Anterior cingulate cortex (tissue), 58 donors: ENCODE results near the gene FEV.
A peak's percentile ranks its signal among the peaks of the same experiment; 100 is the strongest.

Experiments used
- DNase-seq, 58 donors: peaks; one replicate each; lab custom pipeline; 2025; lab: John Stamatoyannopoulos, UW

Gene FEV

DNA sequence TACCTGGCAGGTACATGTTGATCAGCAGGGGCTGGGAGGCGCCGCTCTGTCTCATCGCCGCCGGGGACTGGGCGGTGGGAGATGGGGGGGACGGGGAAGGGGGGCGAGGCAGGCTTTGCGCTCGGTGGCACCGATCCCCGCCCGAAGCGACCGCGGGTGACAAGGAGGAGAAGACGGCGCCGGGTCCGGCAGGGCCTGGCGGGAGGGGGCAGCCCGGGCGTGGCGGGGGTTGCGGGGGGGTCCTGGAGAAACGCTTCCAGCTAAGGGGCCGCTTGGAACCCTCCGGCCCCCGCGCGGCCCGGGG lies at the start of gene FEV:
Gene FEV, minus strand, starts transcription at position 164 of the 304 bp plus-strand sequence. Its CDS starts 109 bp downstream, at position 55.
- DNase-seq, result no peak

DNA sequence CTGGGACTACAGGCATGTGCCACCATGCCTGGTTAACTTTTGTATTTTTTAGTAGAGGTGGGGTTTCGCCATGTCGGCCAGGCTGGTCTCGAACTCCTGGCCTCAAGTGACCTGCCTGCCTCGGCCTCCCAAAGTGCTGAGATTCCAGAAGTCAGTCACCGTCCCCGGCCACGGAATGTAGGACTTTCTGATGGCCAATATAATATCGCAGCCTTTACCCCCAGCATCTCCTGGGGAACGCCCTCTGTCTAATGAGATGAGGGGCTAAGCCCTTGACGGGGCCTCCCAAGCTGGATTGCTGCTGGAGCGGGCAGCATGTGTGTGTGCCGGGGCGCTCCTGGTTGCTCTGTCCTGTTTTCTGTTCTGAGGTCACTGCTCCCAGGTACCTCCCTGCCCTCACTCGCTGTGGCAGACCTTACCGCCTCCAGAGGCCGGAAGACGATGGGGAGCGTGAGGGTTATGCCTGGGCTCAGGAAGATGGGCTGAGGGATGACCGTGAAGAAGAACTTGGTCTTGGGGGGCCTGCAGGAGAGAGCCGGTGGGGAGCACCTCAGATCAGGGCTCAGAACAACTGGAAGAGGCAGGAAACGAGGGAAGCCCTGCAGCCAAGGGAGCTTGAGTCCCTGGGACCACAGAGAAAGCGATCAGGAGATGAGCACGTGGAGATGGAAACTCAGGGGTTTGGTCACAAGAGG lies 47.2 kb upstream of the FEV start:
- no peak for DNase-seq

DNA sequence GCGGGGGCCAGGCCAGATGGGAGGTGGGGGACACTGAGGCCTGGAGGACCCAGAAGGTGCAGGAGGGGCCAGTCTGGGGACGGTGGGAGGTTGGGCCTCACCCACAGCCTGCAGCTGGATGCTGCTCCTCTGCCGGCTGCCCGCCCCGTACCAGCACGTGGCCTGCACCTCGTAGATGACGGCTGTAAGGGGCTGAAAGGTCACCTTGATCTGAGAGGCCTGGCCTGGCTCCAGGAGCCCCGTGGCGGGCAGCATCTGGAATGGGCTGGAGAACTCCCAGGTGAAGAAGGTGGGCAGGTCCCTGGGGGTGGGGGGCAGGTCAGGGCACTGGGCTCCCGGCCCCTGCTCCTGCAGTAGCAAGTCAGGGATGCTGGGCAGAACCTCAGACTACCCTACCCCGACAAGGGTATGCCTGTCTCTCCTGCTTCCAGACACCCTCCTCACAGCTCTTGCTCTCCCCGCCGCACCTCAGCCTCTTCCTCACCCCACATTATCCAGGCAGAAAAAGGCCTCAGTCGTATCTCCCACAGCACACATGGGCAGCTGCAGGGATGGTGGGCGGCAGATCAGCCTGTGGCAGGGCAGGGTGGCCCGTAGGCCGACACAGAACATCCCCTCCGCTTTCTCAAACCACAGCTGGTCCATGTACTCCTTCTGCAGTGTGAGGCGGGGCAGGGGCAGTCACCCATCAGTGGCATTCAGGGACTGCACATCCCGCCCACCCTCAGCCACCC lies 46.2 kb upstream of the FEV start:
- DNase-seq, result no peak

DNA sequence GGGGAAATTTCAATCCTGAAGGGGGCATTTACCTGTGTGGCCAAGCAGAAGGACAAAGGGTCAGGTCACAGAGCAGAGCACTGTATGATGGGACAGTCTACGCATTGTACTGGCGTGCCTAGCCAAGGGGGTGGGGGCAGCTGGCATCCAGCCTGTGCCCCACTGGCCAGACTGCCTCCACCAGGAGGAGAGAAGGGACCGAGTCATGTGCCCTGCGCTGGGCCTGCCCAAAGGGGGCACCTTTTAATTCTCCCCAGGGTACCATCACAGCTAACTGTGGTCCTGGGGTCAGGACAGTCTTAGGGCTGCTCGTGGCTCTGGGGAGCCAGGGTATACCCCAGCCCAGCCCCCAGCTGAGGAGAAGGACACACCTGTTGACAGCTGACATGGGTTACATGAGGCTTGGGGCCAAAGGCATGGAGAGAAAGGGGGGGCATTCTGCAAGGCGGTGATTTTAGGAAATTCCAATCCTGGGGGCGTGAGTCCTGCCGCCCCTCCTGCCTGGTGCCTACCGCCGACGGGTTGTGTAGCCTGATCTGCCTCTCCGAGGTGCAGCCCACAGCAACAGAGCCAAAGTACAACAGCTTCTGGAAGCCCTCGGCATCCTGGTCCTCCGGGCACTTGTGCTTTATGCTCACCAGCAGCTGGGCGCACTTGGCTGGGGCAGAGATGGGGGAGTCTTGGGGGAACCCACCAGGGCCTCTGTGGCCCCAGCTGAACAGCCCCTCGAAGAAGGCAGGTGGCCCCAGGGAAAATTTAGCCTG lies 45.4 kb upstream of the FEV start:
- no peak for DNase-seq

DNA sequence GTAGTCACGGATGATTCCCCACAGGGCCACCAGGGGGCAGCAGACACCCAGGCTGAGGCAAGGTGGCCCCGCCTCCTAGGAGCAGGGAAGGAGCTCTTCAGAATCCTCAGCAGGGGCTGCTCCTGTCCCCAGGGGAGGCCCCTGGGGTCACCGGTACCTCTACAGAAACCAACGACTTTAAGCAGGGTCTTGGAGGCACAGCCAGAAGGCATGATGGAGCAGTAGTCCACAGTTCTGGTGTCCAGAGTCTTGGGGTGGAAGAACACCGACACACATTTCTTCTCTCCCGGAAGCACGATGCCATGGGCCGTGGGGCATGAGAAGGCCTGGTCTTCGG lies 44.8 kb upstream of the FEV start:
- DNase-seq, result peak in 55 of 58 donors; percentile 27 to 91 (median 67)

DNA sequence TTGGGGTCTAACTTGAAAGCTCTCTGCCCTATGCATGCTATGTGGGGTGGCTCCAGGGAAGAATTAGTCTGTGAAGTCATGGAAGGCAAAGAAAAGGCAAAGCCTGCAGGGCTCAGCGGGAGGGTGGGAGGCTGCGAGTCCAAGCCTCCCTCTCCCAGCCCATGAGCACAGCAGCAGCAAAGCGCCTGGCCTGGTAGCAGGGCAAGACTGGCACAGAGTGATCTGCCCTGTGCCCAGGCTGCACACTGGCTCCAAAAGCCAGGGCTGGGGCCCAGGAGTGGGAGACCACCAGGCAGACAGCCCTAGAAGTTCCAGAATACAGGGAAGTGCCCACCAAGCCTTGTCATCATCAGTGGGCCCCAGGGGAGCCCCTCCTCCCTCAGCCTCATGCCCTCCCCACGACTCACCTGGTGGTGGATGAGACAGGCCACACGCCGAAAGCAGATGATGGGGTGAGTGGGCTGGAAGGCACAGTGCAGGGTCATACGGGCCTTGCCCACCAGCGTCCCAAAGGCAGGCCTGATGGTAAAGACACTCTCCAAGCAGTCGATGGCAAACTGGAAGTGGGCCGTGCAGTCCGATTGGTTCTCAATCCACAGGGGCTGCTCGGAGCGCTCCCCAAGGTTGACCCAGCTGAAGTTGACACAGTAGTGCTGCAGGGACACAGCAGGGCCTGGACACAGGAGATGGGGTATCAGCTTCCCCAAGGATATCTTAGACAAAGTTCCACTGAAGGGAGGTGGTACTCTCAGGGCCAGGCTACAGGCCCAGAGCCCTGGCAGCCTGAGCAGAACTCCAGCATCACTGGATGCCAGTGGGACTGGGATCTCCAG lies 44.2 kb upstream of the FEV start:
- peak in 1 of 58 donors; percentile 7 for DNase-seq

DNA sequence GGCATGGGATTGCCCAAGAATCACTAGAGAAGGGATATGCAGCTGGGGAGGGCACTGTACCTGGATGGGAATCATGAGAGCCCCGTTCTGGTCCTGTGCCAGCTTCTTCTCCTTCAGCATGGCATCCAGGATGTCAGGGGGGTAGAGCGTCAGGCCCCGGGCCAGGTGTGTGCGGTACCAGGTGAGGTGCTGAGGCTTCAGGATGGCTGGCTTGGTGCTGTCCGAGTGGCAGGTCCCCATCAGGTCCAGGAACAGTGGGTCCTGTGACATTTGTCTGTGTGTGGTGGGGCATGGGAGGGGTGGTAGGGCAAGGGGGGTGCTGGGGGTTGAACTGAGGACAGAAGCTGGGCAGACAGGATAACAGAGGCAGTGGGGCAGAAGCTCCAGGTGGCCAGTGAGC lies 43.2 kb upstream of the FEV start:
- no peak for DNase-seq

DNA sequence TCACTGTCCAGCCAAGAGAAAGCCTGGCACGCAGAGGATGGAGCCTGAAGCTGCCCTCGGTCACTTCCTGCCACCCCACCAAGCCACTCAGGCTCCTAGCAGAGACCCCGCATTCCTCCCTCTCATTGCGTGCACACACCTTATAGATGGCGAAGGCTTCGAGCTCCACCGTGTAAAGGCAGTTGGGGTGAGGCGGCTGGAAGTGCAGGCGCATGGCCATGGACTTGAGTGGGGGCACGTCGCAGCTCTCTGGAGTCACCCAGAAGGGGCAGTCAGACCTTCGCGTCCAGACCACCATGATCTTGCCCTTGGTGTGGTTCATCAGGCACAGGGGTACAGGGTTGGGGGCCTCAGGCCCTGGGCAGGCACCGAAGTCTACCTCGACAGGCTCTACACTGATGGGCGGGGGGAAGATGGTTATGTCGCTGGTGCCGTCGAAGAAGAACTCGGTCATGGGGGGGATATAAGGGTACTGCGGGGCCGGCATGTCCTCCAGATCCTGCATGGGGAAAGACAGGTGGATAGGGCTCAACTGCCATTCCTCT lies 42.6 kb upstream of the FEV start:
- no peak for DNase-seq

DNA sequence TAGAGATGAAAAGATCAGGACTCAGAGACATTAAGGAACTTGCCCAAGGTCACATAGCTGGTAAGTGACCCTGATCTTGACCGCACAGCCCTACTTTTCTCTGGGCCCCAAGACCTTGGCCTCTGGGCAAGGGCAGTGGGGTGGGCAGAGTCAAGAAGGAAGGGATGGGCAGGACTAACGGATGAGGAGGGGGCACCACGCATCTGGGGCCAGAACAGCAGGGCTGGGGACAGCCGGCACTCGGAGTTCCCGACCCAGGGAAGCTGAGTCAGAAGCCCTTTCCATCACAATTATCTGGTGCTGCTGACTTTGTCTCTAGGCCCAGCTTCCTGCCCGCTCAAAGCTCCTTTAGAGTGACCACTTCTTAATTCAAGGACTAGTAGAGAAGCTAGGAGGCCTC lies 42.0 kb upstream of the FEV start:
- no peak for DNase-seq

DNA sequence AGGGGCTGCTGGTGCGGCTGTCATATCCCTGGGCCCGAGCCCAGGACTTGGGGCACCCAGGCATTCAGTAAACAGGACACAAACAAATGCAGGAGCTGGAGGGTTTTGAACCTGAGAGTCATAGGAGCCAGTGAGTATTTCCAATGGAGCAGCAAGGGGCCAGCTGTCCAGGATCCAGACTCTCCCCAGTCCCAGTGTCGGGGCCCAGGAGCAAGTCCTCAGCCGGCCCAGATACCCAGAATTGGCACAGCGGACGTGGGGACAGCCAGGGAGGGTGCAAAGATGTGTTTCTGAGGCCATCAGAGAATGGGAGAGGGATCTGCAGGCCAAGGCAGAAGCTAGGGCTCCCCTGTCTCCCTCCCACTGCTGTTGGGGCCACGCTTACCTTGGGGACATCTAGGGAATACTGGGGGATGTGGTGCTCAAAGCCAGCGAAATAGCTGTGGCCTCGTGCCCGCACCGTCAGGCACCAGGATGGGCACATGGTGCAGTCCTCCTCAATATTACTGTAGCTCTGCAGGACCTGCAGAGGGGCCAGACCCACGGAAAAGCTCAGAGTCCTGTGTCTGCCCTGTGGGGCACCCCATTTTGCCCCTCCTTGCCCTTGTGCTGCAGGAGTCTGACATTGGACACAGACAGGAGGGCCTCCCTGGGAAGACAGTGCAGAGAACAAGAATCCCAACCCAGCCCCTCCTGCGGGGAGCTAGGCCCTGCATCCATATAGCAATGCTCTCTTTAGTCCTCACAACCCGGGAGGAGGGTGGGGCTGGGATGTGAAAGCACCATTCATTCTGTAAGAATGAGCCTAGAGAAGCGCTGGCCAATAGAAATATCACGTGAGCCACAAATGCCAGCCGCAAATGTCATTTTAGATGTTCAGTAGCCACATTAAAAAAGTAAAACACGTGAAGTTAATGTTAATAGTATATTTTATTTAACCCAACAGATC lies 40.9 kb upstream of the FEV start:
- peak in 49 of 58 donors; percentile 4 to 89 (median 62) for DNase-seq

DNA sequence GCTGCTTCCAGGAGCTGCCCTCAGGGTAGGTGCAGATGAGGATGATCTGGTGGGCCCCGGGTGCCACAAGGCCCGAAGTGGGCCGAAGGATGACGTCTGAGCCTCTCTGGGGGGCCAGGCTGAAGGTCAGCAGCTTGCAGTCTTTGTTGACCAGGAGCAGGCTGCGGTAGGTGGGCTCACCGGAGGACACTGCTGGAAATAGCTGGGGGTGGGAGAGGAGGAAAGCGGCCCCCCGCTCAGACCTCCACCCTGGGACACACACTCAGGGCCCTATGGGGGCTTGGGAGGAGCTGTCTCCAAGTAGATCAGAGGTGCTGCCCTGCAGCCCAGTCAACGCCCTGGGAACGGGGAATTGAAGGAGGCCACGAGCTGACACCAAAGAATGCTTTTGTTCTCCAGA lies 39.1 kb upstream of the FEV start:
- DNase-seq, result no peak

DNA sequence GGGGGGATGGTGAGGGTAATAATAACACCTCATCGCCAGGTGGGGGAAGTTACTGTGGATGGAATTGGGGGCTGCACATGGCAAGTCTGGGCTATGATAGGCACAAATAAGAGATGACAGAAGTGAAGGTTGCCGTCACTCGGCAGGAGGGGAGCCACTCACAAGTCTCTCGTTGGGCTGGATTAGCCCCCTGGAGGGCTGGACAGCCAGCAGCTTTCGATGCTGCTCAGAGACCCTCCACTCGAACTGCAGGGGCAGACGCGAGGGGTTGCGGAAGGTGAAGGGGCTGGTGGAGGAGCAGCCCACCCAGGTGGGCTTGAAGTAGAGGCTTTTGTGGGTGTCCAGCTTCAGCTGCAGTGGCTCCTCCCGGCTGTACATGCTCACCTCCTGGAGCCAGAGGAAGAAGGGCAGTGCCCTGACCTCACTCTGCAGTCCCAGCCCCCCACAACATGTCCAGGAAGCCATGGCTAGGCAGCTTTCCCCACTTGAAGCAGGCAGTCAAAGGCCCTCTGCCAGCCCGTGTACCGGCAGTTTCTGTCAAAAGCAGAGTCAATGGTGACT lies 38.1 kb upstream of the FEV start:
- DNase-seq, result no peak

DNA sequence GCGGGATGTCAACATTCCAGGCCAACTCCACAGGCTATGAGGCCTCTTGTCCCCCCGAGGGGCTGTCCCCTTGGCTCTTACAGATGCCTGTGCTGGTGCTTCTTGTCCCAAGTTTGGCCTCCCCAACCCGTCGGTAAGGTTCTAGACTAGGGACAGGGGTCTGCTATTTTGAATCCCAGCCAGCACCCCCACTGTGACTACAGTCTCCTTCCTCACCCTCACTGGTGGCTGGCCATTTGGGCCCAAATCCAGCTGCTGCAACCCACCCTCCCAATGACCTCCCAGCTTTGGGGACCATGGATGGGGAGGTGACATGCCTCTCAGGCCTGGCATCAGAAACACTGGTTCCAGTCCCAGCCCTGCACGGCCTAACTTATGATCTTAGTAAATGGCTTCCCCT lies 37.6 kb upstream of the FEV start:
- DNase-seq, result no peak

DNA sequence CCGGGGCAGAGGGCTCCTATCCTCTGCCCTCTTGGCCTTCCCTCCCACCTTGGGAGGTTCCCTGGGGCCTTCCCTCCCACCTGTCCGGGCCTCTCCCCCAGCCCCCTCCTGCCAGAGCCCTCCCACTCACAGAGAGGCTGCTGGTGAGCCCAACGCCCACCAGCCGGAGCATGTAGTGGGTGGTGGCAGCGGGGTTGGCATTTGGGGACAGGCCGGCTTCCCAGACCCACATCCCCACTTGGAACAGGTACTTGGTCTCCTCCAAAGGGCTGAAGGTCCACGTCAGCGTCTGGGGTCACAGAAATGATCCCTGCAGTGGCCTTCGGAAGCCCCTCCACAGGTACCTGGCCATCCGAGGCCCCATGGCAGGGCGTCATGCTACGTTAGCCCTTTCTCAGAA lies 37.1 kb upstream of the FEV start:
- no peak for DNase-seq

DNA sequence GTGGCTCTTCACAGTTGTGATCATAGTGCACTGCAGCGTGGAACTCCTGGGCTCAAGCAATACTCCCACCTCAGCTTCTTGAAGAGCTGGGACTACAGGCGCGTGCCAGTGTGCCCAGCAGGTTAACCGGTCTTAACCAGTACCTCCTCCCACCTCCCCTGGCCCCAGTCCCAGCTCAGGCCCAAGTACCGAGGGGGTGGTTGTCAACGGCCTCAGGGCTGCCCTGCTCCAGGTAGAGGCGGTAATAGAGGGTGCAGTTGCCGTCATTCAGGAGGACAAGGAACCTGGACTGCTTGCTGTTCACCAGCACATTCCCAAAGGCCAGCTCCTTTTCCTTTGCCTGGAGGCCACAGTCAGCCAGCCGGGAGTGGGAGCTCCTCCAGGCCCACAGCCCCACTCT lies 36.6 kb upstream of the FEV start:
- no peak for DNase-seq

DNA sequence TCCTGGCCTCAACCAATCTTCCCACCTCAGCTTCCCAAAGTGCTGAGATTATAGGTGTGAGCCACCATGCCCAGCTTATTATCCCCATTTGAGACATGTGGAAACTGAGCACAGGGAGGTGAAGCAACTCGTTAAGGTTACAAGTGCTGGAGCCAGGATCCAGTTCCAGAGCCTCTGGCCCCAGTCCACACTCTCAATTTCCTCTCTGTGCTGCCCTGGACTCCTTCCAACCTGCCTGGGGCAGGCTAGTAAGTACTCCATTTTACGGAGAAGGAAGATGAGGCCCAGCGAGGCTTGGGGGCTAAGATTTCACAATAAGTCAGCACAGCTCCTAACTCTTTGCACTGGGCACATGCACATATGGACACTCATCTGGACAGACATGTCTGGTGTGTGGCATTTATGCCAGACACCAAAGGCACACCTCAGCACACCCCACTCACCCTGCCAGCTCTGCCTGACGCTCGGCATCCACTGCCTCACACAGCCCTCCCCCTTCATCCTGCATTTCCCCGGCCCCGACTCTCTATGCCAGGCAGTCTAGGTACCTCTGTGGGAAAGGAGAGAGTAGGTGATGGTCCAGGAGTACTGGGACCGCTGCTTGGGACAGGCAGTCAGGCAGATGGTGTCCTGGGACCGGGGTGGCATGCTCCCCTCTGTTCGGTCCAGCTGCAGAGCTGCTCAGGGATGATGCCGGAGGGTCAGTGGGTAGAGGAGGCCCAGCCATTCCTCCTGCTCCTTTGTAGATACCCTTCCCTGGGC lies 35.8 kb upstream of the FEV start:
- no peak for DNase-seq

DNA sequence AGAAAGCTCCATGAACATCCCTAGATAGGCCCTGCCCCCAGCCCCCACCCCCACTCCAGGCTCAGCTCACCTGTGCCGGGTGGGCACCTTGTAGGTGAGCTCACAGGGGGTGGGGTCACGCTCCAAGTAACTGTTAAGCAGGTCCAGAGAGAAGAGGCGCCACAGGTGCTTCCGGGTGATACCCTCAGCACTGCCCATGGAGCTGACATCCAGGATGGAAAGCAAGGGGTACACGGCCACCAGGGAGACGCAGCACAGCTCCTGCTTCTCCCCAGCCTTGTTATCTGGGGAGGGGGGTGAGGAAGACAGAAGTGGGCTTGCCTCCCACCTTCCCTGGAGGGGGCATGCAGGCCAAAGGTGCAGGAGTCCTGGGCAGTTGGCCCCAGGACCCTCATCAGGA lies 34.5 kb upstream of the FEV start:
- no peak for DNase-seq

DNA sequence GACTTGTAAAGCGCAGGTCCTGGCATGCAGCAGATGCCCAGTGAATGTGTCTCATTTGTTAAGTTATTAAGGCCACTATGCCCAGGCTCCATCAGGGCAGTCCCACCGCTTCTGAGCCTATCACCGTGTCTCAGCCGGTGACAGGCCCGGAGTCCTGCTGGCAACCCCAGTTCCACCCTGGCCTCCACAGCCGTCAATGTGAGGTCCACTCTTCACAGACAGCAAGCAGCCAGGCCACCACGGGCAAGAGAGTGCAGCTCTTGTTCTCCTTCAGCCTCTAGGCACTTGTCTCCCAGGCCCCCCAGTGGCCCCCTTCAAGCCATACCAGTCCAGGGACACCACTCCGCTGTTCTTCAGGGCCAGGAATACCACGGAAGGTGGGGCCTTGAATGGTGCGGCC lies 33.7 kb upstream of the FEV start:
- DNase-seq, result no peak
